Kidney glomerular epithelial cell (primary cell): ENCODE data around the gene MTHFSD.
"Not testable (repeated sequence)": the region's sequence is repeated elsewhere in the genome, so short reads cannot be mapped to it uniquely, and the experiment has no call there.

ENCODE experiments used
- DNase-seq: peaks from one replicate; lab custom pipeline; 2025; lab: John Stamatoyannopoulos, UW

Gene MTHFSD

GRCh38 chr16:86554917-86555703 is at the start of gene MTHFSD:
MTHFSD (minus strand) TSS chr16:86555235; CDS start chr16:86555184, 51 bp downstream.
- peak; percentile 51 for DNase-seq

DNA sequence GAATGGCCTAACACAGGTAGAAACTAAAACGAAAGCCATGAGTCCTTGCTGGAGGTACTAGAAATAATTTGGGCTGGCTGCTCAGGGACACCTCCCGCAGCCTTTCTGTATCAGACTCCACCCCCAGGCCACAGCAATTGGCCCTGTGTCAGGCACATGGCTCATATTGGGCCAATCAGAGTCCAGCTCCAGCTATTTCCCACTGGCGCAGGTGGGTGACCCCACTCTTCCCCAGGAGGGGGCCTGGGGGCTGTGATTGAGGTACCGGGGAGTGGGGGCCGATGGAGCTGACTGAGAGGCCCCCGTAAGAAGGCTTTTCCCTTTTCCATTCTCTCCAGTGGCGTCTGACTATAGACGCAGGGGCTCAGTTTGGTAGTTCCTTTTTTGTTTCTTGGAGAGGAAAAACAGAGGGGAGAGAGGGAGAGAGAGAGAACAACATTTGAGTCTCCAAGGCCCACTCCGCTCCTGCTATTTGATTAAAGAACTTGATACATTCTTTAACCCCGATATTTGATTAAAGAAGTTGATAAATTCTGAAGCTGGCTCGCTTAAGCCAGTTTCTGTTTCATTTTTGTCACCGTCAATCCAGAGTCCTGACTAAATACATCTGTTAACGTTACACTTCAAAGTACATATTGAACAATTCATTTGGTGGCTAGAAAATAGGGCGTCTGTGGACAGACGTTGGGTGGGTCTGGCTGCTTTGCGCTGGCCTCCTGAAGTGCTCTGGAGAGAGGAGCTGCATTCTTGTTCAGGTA is 49.6 kb upstream of the MTHFSD start:
- no peak for DNase-seq

- no peak for DNase-seq
Observed at GRCh38 chr16:86602521-86602920, 47.5 kb upstream of the MTHFSD start.

DNA sequence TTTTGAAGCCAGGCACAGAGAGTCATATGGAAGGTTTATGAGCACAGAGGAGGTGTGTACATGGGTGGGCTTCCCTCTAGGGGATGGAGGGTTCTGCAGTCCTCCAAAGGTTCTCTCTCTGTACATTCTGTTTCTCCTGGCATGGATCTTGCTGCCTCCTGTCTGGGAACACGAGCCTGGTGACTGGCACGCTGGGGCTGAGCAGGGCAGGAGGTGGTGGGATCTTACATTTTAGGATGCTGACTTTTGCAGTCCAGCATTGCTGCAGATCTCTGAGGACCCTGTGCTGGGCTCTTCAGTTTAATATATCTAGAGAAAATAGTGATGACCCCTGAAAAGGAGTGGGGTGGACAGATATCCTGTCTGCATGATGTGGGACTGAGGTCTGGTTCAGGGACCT is 46.3 kb upstream of the MTHFSD start:
- DNase-seq, result no peak

DNA sequence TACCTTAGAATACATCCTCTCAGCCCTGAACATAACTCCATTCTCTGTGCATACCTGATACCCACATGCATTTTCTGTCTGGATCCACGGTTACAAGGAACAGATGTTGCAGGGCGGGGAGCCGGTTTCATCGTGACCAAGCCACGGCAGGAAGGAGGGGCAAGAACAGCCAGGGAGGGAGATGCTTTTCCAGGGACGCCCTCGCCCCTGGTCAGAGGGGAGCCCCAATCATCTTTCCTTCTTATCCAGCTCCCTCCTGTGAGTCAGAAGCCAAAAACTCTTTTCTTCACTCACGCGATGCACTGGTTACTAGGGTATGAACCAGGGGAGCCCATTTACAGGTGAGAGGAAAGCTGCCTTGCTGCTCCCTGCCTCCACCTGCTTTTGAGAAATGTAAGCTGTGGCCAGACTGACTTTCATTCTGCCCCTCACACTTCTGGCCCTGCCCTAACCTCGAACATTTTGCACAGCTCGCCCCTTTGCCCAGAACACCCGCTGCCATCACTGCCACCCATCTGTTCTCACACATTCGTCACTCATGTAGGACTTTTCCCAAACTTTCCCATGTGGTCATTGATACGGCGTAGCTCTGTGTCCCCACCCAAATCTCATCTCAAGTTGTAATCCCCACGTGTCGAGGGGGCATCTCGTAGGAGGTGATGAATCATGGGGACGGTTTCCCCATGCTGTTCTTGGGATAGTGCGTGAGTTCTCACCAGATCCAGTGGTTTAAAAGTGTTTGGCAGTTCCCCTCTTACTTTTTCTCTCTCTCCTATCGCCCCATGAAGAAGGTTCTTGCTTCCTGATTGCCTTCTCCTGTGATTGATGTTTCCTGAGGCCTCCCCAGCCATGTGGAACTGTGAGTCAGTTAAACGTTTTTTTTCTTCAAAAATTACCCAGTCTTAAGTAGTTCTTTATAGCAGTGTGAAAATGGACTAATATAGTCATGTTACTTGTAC is 43.9 kb upstream of the MTHFSD start:
- DNase-seq, result peak; percentile 45

DNA sequence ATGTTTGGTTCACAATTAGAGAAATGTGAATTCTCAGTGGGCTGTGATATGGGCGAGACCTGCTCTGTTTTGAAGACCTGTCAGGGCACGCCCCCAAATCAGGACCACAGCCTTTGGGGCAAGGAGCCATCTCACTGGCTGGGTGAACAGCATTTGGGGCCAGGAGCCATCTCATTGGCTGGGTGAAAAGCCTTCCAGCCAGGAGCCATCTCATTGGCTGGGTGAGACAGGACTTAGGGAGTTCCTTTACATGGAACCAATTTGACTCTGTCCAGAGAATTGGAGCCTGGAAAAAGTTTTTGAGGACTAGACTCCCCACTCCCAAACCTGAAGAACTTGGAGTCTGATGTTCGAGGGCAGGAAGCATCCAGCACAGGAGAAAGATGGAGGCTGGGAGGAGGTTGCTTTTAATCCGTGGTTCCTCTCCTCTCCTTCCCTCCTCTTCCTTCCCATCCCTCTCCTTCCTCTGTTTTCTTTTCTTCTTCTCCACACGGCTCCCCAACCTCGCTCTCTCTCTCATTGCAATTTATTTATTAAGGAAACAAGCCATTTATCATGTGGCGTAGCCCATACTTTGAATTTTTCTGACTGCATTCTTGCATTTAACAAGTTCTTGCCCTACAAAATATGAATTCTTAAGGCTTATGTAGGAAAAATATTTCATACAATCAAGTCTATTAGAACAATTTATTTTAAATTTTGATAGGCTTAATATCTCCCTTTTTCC is 43.0 kb upstream of the MTHFSD start:
- DNase-seq, result no peak

DNA sequence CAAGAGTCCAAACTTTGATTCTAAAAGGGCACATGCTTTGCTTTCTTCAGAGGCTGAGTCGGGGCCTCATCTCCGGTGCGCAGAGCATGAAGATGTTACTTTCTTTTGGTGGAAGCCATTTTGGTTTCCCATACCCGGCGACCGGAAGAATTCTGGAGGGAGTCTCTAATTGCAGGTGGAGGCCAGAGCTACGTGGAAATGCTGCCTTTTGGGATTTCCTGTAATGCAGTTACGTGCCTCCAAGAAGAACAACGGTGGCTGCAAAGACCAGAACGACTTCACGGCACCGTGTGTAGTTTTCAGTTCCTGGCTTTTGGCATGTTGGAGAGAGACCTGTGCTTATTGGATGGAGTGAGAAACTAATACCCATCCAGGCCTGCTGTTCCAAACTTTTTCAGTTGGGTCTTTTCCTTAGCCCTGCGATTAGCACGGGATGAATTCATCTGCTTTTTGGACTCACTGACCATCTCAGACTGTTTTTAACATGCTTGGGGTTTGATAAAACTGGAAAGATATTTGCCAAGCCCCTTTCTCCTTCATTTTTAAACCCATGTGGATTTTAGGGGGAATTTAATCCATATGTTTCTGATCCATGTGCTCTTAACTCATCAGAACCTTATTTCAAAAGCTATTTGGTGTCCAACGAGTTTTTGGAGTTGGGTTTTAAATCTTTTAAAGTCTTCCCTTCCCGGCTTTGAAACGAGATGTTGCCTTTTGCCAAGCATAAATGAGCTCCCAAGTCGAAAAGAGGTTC is 42.3 kb upstream of the MTHFSD start:
- DNase-seq, result no peak

GRCh38 chr16:86595983-86596605 is 41.1 kb upstream of the MTHFSD start:
- DNase-seq, result peak; percentile 74

DNA sequence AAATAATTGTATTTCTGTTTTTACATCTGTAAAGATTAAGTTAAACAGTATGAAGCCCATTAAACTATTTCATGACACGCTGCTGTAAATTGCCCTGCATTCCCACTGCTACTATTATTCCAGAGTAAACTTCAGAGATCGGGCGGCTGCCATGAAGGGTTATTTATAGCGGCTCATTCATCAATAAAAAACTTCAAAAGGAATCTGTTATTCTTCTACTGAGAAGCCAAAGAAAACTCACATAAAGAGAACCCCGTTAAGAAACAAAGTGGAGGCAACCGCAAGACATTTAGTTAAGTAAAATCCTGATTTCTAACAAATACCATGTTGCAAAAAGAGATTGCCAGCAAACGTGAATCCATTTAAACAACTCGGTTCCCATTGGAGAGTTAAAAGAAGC is 39.7 kb upstream of the MTHFSD start:
- DNase-seq, result no peak

DNA sequence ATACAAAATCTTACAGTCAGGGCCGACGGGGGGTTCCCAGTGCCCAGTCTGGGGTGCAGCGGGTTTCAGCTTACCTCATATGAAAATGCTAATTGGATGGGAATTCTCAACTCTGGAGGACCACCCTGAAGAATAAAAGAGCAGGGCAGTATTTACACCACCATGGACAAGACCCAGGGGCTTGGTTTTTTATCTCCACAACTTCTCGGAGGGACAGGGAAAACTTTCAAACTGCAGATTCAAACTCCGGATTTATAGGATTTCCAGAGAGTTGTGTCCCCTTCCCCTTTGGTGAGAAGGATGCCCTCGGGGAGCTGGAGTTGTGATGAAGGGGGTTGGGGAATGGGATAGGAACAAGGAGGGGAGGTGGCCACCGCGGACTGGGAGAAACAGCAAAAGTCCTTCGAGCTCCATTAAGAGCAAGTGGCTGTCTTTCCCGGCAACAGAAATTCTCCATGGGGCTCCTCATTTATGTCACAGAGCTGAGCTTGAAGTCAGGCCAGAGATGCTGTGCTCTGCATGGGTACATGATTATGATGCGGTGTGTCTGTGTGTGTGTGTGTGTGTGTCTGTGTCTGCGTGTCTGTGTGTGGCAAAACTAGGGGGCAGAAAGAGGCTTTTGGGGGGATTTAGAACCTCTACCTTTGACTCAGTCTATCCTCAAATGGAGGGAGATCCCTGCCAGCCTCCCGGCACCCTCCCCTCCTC is 39.0 kb upstream of the MTHFSD start:
- no peak for DNase-seq

GRCh38 chr16:86591270-86591669 is 36.2 kb upstream of the MTHFSD start:
- no peak for DNase-seq

DNA sequence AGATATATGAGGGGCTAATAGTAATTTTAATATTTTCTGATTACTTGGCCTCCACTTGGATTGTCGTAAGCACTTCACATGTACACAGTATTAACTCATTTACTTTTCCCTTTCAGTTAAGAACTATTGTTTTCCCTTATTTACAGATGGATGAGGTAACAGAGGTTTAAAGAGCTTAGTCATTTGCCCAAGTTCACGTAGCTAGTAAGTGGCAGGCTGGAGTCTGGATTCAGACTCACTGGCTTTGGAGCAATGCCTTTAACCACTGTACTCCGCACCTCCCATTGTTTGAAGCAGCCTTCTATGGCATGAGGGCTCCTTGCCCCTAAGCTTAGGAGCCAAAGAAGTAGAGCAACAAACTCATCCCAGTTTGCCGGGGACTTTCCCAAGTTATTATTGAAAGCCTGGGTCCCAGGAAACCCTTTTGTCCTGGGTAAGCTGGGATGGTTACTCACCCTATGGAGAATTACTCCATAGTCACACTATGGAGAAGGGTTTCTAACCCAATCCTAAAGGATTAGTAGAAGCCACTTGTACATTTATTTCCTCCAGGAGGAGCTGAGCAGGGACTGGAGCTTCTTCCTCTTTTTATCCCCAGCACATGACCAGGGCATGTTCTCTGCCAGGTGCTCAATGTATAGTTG is 35.6 kb upstream of the MTHFSD start:
- peak; percentile 77 for DNase-seq

- not testable (repeated sequence) for DNase-seq
Observed at GRCh38 chr16:86587955-86588354, 32.9 kb upstream of the MTHFSD start.

- no peak for DNase-seq
Observed at GRCh38 chr16:86587487-86587886, 32.5 kb upstream of the MTHFSD start.

DNA sequence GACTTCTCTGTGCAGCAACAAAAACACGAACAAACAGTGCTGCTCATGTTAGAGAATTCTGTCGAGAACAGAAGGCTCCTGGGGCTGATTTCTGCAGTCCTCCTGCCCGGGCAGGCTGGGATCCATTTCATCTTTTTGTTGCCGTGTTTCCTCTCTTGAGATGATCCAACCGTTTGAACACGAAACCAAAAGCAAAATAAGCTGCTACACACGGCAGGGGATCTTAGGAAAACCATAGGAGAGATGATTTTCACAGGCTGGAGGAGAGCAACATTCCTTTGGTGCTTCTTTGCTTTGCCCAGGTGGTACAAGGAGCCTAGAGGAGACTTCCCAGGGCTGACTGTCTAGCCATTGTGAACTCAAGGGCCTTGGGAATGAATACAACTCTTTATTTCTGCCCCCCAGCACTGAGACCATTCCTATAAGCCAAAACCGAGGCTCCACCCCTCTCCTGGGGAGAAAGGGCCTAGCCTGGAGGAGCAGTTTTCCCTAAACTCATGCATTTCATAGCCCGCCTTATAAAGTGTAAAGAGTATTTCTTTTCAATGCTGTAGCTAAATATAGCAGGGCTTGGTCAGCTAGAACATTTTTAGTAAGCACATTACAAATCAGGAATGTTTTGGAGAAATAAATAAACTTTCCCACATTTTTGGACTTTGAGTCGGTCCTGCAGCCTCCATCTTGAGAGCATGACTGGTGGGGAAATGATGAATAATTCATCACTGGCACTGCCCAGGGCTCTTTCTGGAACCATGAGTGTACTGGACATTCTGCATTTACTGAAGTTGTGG is 31.0 kb upstream of the MTHFSD start:
- DNase-seq, result peak; percentile 29

DNA sequence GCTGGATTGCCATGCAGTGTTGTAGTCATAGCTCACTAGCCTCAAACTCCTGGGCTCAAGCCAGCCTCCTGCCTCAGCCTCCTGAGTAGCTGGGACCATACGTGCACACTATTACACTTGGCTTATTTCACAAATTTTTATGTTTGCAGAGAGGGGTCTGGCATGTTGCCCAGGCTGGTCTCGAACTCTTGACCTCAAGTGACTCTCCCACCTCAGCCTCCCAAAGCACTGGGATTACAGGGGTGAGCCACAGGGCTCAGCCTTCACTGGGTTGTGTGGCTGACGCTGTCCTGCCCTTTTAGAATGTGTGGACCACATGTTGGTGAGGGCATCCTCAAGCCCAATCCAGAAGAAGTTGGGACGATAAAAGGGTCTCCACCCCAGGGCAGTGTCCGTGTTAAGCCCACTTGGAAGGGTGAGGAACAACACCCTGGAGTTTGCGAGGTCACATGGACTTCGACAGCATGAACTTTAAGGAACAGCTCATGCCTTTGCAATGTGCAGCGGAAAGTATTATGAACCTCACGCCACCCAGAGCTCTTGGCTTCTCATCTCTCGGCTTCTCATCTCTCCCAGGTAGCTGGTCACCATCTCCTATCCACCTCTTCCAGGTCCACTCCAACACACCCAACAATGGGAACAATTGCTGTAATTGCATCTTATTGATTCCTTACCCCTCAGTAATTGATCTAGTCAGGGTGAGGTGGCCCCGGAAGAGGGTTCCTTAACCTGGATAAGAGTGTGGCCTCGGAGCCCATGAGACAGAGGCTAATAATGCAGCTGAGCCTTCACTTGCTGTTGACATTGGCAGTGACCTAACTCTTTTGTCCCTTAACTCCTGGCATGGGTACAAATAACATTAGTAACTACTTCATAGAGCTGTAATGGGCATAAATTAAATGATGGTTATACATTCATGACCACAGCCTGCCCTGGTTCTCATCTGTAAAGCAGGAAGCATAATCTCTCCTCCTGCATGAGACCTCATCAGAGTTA is 30.0 kb upstream of the MTHFSD start:
- no peak for DNase-seq

GRCh38 chr16:86584071-86584685 is 29.1 kb upstream of the MTHFSD start:
- no peak for DNase-seq
